Nephron progenitor cell (in vitro differentiated cells): ENCODE data around the gene DGKD.

ENCODE experiments used
- DNase-seq: peaks from one replicate; pipeline ENCODE4 v3.0.0; 2021
- H3K27ac Mint-ChIP-seq: 2 replicates; pipeline ENCODE4 v1.8.0; 2021; ENCODE audit warnings: mild to moderate bottlenecking, moderate library complexity, mixed read lengths
- H3K27me3 Mint-ChIP-seq: 2 replicates; pipeline ENCODE4 v1.8.0; 2021; ENCODE audit warnings: mild to moderate bottlenecking, low read depth, mixed read lengths; ENCODE audit not compliant: poor library complexity
- H3K36me3 Mint-ChIP-seq: 2 replicates; pipeline ENCODE4 v1.8.0; 2021; ENCODE audit warnings: low read depth, mixed read lengths
- H3K4me1 Mint-ChIP-seq: 2 replicates; pipeline ENCODE4 v1.8.0; 2021; ENCODE audit warnings: mixed read lengths
- H3K4me3 Mint-ChIP-seq: 2 replicates; pipeline ENCODE4 v1.8.0; 2021; ENCODE audit warnings: mild to moderate bottlenecking, moderate library complexity, mixed read lengths
- H3K9me3 Mint-ChIP-seq: 2 replicates; pipeline ENCODE4 v1.8.0; 2021; ENCODE audit warnings: mild to moderate bottlenecking, moderate library complexity, mixed read lengths
- TF ChIP-seq, protein P1 (sequence below): fragments of 200-600 bp; sonication (generic); IDR thresholded peaks from 2 replicates; pipeline ENCODE4 v1.5.0; 2021; ENCODE audit warnings: antibody characterized with exemption

Gene DGKD

DNA sequence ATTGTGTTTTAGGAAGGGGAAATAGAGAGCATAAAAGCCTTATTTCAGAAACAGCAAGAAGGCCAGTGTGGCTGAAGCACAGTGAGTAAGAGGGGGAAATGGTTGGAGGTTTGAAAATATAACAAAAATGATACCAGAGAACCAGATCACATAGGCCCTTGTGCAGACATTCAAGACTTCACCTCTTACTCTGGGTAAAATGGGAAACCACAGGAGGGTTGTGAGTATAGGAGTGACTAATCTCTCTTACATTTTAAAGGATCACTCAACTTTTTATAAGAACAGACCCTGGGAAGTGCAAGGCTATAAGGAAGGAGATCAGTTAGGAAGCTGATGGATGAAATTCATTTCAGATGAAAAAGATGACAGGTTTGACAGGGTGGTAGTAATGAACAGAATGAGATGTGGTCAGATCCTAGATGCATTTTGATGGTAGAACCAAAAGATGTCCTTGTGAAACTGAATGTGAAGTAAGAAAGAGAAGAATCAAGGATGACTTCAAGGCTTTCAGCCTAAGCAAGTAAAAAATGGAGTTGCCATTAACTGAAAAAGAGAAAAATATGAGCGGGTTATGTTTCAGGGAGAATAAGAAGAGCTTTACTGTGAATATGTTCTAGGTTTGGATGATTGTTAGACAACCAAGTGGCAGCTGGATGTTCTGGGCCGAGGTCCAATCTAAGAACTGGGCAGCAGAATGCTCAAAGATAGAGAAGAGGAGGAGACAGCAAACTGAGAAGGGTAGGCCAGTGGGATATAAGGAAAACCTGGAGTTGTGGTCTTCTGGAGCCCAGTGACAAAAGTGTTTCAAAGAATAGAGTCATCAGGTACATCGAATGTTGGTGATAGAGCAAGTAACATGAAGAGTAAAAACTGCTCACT, 147.1 kb downstream of the DGKD start:
- peaks cover 67% of the 10 kb centered on the region for H3K36me3 Mint-ChIP-seq
- peaks cover 14% of the 10 kb centered on the region for H3K4me1 Mint-ChIP-seq
- no peaks in the 10 kb centered on the region for H3K27me3 Mint-ChIP-seq
- DNase-seq: no peak
- TF ChIP-seq, protein P1, sequence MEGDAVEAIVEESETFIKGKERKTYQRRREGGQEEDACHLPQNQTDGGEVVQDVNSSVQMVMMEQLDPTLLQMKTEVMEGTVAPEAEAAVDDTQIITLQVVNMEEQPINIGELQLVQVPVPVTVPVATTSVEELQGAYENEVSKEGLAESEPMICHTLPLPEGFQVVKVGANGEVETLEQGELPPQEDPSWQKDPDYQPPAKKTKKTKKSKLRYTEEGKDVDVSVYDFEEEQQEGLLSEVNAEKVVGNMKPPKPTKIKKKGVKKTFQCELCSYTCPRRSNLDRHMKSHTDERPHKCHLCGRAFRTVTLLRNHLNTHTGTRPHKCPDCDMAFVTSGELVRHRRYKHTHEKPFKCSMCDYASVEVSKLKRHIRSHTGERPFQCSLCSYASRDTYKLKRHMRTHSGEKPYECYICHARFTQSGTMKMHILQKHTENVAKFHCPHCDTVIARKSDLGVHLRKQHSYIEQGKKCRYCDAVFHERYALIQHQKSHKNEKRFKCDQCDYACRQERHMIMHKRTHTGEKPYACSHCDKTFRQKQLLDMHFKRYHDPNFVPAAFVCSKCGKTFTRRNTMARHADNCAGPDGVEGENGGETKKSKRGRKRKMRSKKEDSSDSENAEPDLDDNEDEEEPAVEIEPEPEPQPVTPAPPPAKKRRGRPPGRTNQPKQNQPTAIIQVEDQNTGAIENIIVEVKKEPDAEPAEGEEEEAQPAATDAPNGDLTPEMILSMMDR: no peak
- peaks cover 51% of the 10 kb centered on the region for H3K9me3 Mint-ChIP-seq
- no peak overlapping the region for H3K4me3 Mint-ChIP-seq
- no peak overlapping the region for H3K27ac Mint-ChIP-seq

DNA sequence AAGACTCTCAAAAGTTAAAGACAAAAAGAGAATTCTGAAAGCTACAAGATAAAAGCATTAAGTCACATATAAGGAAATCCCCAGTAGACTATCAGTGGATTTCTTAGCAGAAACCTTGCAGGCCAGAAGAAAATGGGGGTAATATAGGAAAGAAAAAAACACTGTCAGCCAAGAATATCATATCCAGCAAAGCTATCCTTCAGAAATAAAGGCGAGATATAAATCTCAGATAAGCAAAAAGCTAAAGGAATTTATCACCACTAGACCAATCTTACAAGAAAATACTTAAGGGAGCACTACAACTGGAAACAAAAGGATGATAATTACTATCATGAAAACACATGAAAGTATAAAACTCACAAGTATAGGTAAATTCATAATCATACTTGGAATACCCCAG, 149.2 kb downstream of the DGKD start:
- TF ChIP-seq, protein P1: no peak
- Mint-ChIP-seq H3K27me3 (no peaks in the 10 kb centered on the region), H3K36me3 (peaks cover 72% of the 10 kb centered on the region), H3K27ac (no peak overlapping the region), H3K4me1 (no peaks in the 10 kb centered on the region), H3K9me3 (peaks cover 52% of the 10 kb centered on the region), H3K4me3 (no peak overlapping the region)
- no peak for DNase-seq

DNA sequence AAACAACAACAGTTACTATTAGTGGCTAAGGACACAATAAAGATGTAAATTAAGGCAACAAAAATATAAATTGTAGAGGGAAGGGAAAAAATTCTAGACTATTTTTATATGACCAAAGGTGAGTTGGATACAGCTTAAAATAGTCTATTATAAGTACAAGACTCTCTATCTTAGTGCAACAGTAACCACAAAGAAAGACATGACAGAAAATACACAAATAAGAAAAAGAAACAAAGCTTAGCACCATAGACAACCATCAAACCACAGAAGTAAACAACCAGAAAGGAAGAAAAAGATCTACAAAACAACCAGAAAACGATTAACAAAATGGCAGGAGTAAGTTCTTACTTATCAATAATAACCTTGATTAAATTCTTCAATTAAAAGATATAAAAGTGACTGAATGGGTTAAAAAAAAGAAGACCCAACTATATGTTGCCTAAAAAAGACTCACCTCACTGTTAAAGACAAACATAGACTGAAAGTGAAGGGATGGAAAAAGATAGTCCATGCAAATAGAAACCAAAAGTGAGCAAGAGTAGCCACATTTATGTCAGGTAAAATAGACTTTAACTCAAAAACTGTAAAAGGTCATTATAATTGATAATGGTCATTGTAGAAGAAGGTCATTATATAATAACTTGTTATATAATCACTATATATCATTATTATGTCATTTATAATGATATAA, 149.8 kb downstream of the DGKD start:
- H3K36me3 Mint-ChIP-seq: peaks cover 70% of the 10 kb centered on the region
- TF ChIP-seq, protein P1: no peak
- no peak overlapping the region for H3K27ac Mint-ChIP-seq
- no peaks in the 10 kb centered on the region for H3K27me3 Mint-ChIP-seq
- H3K4me3 Mint-ChIP-seq: no peak overlapping the region
- no peaks in the 10 kb centered on the region for H3K4me1 Mint-ChIP-seq
- H3K9me3 Mint-ChIP-seq: peaks cover 52% of the 10 kb centered on the region
- DNase-seq: no peak

DNA sequence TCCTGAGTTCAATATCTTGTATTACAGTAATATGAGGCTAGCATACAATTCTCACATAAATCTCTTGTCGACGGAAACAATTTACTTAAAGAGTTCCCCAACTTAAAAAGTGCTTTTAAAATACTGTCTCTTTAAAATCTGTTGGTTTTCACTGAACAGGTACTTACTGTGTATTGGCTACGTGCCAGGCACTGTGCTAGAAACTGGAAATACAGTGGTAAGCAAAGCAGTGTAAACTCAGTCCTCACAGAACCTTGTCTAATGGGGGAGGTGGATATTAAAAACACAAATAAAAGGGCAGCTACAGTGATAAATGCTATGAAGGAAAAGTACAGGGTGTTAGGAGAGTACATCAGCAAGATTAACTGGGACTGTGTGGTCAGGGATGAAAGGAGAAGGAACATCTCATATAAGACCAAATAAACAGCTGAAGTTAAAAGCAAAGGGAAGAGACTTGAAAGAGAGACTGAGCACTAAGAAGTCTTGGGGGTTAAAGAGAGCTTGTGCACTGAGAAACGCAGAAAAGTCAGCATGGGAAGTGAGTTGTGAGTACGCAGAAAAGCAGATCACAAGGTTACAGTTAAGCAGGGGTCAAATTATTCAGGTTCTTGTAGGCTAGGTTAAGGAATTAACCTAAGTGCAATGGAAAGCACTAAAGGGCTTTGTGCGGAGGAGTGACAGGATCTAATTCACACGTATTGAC, 159.8 kb downstream of the DGKD start:
- peaks cover 6% of the 10 kb centered on the region for H3K4me1 Mint-ChIP-seq
- DNase-seq: no peak
- H3K9me3 Mint-ChIP-seq: peaks cover 8% of the 10 kb centered on the region
- no peak overlapping the region for H3K4me3 Mint-ChIP-seq
- H3K27ac Mint-ChIP-seq: peak overlapping the region; percentile 11
- peaks cover 46% of the 10 kb centered on the region for H3K36me3 Mint-ChIP-seq
- TF ChIP-seq, protein P1: no peak
- H3K27me3 Mint-ChIP-seq: no peaks in the 10 kb centered on the region

DNA sequence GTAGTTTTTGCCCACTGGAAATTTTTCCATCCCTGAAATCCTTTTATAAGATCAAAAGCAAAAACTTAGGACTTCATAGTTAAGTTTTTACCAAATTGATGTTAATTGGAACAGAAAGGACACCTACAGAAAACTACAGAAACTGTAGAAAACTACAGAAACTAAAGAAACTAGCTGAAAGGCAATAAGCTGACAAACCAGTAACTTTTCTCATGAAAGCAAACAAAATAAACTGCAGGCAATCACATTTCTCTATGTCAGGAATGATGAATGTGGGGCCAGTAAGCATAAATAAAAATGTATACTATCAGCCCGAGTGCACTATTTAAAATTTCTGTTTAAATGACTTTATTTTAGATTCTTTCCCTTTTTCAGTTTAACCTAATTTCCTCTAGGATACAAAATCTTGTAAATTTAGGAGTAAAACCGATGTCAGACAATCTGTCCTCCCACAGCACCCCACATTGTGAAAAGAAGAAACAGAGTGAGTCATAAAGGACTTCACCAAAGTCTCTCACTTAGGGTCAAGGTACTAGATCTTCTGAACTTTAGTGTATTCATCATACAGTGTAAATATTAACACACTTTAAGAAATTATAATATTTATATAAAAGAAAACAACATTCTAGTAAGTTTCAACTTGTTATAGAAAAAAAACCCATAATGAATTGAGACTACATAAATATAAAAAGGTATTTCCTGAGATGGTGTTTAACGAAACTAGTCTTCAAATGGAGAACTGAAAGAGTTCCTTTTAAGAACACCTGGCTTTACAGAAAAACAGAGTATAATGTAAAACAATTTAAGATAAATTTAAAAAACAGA, 165.7 kb downstream of the DGKD start:
- Mint-ChIP-seq H3K27me3 (no peaks in the 10 kb centered on the region), H3K4me3 (no peak overlapping the region), H3K36me3 (peaks cover 75% of the 10 kb centered on the region), H3K4me1 (peaks cover 11% of the 10 kb centered on the region), H3K27ac (peak overlapping the region; percentile 46), H3K9me3 (peaks cover 8% of the 10 kb centered on the region)
- DNase-seq: no peak
- TF ChIP-seq, protein P1: no peak
